ENCODE data around the gene CRTAC1.

- no peak for TF ChIP-seq CTCF (IDR thresholded peaks at IDR 0.05)
- no peak for TF ChIP-seq ZFX (IDR thresholded peaks at IDR 0.05; ENCODE audit: borderline replicate concordance)
Observed at GRCh38 chr10:97949462-97949861, 81.0 kb downstream of the CRTAC1 start.

Measured in 22Rv1 (cell line).